Neutrophil (primary cell): ENCODE measurements around the gene ITGB3BP.

Experiments used
- H3K27ac ChIP-seq: fragments of 200-600 bp; sonication (generic); 2 replicates; pipeline ENCODE4 v1.5.1; 2016; ENCODE audit warnings: mild to moderate bottlenecking, moderate library complexity
- H3K27me3 ChIP-seq: fragments of 200-600 bp; sonication (generic); 2 replicates; pipeline ENCODE4 v1.6.0; 2016; ENCODE audit warnings: mild to moderate bottlenecking
- H3K36me3 ChIP-seq: fragments of 200-600 bp; sonication (generic); 2 replicates; pipeline ENCODE4 v1.5.1; 2017
- H3K4me1 ChIP-seq, 2 experiments: fragments of 200-600 bp in 1 of 2; sonication (generic) in 1 of 2; 1 replicate in 1 of 2; 2 replicates in 1 of 2; pipeline versions ENCODE4 v1.5.1 to v1.6.1; 2013 to 2016; ENCODE audit warnings: low read depth in 1 of 2, low read length in 1 of 2, mild to moderate bottlenecking in 1 of 2, moderate library complexity in 1 of 2; ENCODE audit not compliant: control insufficient read depth in 1 of 2, insufficient read depth in 1 of 2
- H3K4me3 ChIP-seq, 2 experiments: fragments of 200-600 bp in 1 of 2; sonication (generic) in 1 of 2; 1 replicate in 1 of 2; 2 replicates in 1 of 2; pipeline ENCODE4 v1.5.1; 2013 to 2016; ENCODE audit warnings: low read depth in 1 of 2, low read length in 1 of 2, mild to moderate bottlenecking in 1 of 2, moderate library complexity in 1 of 2
- H3K9me3 ChIP-seq: fragments of 200-600 bp; sonication (generic); 2 replicates; pipeline ENCODE4 v1.5.1; 2016
- CTCF ChIP-seq: fragments of 200-600 bp; sonication (generic); IDR thresholded peaks from 2 replicates; pipeline ENCODE4 v1.5.1; 2016; ENCODE audit warnings: antibody characterized with exemption

Gene ITGB3BP

GRCh38 chr1:63509718-63510117 is 13.3 kb downstream of the ITGB3BP start:
- Histone ChIP-seq H3K27me3 (no peaks in the 10 kb centered on the region), H3K4me3 (no peak overlapping the region), H3K36me3 (no peaks in the 10 kb centered on the region), H3K4me1 (no peaks in the 10 kb centered on the region), H3K9me3 (no peaks in the 10 kb centered on the region), H3K27ac (no peak overlapping the region)
- no peak for TF ChIP-seq CTCF

GRCh38 chr1:63506782-63507181 is 16.2 kb downstream of the ITGB3BP start:
- no peaks in the 10 kb centered on the region for H3K4me1 ChIP-seq

GRCh38 chr1:63501256-63501655 is 21.8 kb downstream of the ITGB3BP start:
- Histone ChIP-seq H3K9me3 (no peaks in the 10 kb centered on the region), H3K4me1 (no peaks in the 10 kb centered on the region), H3K36me3 (no peaks in the 10 kb centered on the region), H3K27me3 (no peaks in the 10 kb centered on the region), H3K4me3 (no peak overlapping the region), H3K27ac (no peak overlapping the region)
- TF ChIP-seq CTCF: no peak

More at GRCh38 chr1:63506782-63507181, 16.2 kb downstream of the ITGB3BP start:
- Histone ChIP-seq H3K27me3 (no peaks in the 10 kb centered on the region), H3K27ac (no peak overlapping the region), H3K36me3 (no peaks in the 10 kb centered on the region), H3K9me3 (no peaks in the 10 kb centered on the region), H3K4me3 (no peak overlapping the region)
- no peak for TF ChIP-seq CTCF

- H3K36me3 ChIP-seq: no peaks in the 10 kb centered on the region
Observed at GRCh38 chr1:63498106-63498505, 24.9 kb downstream of the ITGB3BP start.

GRCh38 chr1:63497577-63497976 is 25.4 kb downstream of the ITGB3BP start:
- Histone ChIP-seq H3K4me3 (no peak overlapping the region), H3K4me1 (no peaks in the 10 kb centered on the region), H3K9me3 (no peaks in the 10 kb centered on the region), H3K27ac (no peak overlapping the region), H3K27me3 (no peaks in the 10 kb centered on the region), H3K36me3 (no peaks in the 10 kb centered on the region)
- no peak for TF ChIP-seq CTCF

More at GRCh38 chr1:63498106-63498505, 24.9 kb downstream of the ITGB3BP start:
- H3K27ac ChIP-seq: no peak overlapping the region
- H3K27me3 ChIP-seq: no peaks in the 10 kb centered on the region
- H3K9me3 ChIP-seq: no peaks in the 10 kb centered on the region
- H3K4me1 ChIP-seq: no peaks in the 10 kb centered on the region
- H3K4me3 ChIP-seq: no peak overlapping the region
- no peak for TF ChIP-seq CTCF
